ENCODE measurements around the gene CNTLN.
"Not testable (repeated sequence)": the region's sequence is repeated elsewhere in the genome, so short reads cannot be mapped to it uniquely, and the experiment has no call there.

The CNTLN gene

DNA sequence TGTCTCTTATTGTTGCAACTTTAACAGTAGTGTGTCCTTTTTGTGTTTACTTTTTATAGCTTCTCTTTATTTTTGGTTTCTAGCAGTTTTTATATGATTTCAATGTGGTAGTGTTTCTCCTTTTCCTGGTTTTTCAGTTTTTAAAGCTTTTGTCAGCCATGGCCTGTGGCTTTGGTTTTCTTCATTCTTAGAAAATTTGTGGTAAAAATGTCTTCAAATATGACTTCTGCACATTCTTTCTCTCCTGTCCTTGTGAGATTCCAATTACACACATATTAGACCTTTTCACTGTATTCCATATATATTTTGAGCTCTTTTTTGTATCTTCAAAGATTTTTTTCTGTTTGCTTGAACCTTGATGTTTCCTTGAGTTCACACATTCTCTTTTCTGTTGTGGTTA, 180.5 kb downstream of the CNTLN start:
- DNase-seq, result no peak

DNA sequence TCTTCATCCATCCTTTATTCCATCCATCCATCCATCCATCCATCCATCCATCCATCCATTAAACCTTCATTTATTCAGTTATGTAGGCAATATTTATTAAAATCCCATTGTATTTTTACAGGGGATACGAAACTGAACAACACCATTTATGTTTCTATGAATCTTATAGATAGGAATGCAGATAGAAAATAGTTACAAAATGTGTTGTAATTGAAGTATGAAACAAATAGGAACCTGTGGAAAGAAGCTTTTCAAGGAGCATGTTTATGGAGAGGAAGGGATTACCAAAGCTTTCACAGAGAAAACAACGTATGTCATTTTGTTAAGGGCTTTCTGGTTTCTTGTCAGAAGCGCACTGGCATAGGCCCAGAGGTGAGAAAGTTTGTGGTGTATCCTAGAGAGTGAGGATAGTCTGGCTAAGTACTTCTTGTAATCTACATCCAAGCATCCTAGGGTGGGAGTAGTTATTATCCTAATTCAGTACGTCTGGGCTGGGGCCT, 184.0 kb downstream of the CNTLN start:
- peak in 1 of 2 experiments; percentile 3 for DNase-seq

DNA sequence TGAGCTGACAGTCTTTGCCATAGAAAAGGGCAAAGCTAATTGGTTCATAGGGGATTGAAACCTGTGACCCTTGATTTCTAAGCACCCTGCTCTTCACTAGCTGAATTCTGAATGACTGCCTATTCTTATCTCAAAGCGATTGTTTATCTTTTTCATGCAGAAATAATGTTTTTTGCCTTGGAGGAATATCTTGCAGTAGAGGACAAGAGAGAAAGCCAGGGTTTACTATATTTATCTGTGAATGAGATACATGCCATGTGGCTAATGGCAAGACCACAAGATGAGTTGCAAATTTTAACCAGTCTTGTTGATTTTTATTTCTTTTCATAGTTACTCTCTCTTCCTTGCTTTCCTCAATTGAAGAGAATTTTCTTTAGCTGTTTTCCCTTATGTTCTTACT, 185.0 kb downstream of the CNTLN start:
- no peak for DNase-seq

DNA sequence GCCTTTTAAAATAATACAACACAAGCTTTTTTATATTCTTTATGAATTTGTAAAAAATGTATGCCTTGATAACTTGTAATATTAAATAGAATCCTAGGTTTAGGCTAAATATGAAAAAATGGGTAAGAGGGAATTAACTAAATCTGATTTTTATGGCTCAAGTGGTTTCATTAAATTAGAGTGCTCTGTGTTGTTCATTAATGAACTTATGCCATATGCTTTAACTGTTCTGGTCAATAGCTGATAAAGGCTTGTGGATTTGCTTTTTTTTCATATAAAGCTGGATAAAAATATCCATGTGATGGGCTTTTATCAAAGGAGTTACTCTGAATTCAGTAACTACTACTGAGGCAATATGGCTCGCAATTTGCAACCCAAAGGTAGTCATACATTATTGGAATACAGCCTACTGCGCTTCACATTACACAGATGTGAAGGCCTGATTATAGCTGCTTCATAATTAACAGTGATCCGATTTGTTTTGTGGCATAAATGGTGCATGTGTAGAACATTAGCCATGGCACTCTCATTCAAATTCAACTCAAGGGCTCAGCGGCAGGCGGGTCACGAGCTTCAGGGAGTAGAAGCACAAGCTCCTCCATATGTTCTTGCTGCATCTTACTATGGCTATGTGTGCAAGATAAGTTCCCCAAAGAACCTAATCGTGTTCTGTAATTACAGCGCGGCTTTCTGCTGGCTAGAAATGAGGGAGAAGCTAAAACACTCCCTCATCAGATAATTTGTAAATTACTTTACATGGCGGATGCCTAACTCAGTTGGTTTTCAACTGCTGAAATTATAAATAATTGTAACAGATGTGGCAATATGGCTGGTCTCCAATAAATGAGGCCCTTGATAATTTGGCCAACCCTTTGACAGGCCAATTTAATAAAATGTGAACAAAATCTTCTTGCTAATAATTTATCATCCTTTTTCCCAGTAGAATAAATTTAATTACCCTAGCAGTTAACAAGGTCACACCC, 188.3 kb downstream of the CNTLN start:
- DNase-seq, result peak; percentile 94 to 98

DNA sequence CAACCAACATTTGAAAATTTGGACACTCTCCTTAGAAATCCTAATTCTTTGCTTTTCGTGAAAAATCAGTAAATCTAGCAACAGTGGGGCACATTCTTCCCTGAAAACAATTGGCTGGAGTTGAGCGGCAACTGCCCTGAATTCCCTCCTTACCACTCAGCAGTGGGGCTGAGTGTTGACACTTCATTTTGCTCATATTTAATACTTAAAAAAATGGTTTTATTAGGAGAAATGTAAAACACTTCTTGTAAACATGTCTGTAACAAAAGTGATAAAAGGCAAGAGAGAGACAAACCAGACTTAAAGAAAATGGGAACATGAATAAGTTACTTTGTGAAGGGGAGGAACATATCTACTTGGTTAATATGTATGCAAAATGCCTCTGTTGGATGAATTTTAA, 193.5 kb downstream of the CNTLN start:
- no peak for DNase-seq

DNA sequence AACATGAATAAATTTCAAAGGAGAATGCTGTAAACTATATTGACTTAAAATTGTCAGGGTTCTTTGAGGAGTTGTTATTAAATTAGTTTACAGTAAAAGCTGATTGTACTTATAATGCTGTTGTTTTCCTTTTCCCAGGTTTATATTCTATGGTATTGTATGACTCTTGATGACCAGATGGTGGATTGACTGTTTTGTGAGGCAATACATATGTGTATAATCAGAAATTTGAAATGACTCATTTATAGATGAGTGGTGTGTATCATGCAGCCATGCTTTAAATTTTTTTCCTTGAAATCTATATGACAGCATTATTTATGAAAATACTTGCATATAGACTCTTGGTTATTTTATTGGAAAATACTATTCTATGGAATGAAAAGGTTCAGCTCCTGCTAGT, 195.3 kb downstream of the CNTLN start:
- DNase-seq, result peak in 1 of 2 experiments; percentile 56

DNA sequence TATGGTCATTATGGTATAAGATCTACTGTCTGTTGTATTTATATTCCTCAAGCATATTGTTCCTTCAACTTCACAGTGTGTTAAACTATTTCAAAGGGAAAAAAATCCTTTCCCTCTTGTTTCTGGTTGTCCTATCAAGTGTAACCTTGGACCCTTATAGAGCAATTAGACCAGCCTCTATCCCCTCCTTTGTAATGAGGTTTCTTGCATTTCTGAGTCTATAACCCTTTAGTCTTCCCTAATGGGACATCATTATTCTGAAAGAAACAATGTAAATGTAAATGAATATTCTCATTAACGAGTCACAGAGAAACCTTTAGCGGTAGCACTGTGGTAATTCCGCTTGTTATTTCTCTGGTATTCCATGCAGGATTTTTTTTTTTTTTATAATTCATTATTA, 197.3 kb downstream of the CNTLN start:
- peak in 1 of 2 experiments; percentile 12 for DNase-seq

DNA sequence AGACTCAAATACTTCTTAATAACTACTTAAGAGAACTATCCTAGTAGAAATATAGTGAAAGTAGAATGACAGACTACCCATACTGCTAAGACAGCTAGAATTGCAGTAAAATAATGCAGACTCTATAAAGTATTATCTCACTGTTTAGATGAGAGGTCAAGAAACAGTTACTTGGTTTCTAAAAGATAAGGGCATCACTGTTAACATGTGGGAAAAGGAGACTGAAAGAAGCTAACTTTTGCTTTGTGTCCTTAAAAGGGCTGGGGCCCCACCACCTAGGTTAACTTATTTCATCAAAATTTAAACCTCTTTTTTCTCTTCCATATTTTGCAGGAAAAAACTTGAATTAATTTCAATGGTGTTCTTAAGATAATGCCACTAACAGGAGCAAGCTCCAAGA, 204.3 kb downstream of the CNTLN start:
- no peak for DNase-seq

DNA sequence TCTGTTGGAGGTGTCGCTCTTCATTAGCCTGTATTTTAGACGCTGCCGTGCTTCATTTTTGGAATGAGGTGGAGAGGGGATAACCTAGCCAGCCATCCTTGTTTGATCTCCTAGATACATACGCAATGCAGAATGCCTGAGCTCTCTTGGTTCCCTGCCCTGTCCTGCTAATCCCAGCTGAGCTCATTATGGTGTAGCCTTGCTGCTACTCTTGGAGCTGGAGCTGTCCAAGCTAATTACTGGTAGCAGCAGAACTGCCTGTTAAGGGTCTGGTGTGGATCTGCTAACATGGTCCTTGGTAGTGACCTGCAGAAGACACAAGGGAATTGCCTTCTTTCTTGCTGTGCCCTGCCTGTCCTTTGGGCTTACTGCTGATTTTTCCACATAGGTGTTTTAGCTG, 207.9 kb downstream of the CNTLN start:
- peak; percentile 82 to 90 for DNase-seq

DNA sequence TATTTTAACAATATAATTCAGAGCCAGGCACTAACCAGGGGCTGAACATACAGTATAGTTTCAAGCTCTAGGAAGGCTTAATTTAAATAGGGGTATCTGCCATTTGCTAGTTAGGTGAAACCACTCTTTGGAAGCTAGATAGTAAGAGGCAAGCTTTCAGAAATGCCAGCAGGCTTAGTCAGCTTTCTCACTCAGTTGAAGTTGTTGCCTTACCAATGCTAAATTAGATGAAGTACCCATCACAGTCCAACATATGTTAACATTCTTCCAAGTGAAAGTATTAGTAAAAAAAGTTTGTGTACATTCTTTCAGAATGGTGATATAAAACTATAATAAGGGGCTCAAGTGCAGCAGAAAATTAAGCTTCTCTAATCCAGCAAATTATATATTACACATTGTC, 215.0 kb downstream of the CNTLN start:
- no peak for DNase-seq

DNA sequence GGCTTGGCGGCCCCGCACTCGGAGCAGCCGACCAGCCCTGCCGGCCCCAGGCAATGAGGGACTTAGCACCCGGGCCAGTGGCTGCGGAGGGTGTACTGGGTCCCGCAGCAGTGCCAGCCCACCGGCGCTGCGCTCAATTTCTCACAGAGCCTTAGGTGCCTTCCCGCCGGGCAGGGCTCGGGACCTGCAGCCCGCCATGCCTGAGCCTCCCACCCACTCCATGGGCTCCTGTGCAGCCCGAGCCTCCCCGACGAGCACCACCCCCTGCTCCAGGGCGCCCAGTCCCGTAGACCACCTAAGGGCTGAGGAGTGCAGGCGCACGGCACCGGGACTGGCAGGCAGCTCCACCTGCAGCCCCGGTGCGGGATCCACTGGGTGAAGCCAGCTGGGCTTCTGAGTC, 219.2 kb downstream of the CNTLN start:
- not testable (repeated sequence) for DNase-seq

DNA sequence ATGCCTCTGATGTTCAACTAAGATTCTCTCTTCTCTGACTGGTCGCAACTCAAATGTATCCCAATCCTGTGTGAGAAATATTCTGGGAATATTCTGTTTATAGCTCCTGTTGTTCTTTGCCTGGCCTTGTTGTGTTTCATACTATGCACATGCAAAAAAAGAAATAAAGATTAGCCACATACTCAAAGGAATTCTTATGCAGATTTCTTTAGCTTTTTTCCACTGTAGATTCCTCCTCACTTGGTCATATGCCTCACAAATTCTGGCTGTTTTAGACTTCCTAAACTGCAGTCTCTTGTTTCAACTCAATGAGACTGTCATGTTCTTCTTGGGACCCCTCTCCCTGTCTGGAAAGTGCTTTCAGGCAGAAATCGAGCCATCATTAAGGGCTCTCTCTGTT, 226.5 kb downstream of the CNTLN start:
- DNase-seq, result no peak

DNA sequence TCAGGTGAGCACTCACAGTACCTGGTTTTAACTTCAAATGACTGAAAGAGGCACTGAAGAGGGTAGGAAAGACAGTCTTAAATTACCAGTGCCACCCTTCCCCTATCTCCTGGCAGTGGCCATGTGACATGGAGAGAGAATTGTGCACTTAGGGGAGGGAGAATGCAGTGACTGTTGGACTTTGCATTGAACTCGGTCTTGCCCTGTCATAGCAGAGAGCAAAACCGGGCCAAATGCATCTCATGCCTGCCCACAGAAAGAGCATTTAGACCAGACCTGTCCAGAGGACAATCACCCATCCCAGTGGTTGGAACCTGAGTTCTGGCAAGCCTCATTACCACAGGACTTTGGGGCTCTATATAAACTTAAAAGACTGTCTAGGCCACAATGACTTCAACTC, 232.2 kb downstream of the CNTLN start:
- DNase-seq, result no peak

DNA sequence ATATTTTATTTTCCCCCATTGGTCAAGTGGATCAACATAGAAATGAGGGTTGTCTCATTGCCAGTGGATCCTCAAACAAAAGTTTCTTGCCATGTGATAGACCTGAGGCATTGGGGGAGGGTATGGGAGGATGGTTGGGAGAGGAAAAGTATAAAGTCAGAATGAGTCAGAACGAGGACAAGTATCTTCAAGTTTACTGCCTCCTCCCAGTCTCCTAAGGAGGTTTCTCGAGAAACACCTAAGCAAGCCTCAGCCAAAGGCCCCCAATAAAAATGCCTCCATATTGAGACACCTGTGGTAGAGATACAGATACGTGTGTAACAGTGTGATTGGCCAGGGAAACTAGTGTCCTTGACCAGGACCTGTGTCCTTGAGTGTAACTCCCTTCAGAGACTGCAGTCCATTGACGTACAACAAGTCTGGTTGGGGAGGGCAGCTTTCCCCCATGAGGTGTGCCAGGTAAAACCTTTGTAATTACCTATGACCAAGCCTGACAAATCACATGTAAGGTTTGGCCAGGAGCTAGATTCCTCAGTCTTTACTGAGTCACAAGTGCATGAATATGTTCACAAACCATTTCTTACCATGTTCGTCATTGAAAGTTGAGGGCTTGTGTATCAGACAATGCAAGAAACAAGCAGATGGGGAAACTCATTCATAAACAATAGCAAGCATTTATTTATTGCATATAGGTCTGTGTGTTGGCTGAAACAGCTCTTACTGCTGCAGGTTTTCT, 245.5 kb downstream of the CNTLN start:
- no peak for DNase-seq

DNA sequence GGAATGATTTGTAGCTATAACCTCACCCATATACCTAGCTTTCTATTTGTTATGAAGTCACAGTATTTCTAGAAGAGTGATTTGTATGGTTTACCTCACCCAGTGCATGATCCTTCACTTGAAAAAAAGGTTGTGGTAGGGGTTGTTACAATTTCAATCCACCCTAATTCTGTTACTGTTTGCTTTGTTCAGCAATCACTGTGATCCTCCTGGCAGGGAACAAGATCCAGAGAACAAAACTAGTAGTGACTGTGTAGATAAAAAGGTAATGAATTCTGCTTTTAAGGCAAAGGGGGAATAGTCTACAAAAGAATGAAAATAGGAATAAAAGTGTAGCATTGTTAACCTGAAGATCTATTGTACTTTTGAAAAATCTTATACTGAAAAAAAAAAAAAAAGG, 252.7 kb downstream of the CNTLN start:
- no peak for DNase-seq

DNA sequence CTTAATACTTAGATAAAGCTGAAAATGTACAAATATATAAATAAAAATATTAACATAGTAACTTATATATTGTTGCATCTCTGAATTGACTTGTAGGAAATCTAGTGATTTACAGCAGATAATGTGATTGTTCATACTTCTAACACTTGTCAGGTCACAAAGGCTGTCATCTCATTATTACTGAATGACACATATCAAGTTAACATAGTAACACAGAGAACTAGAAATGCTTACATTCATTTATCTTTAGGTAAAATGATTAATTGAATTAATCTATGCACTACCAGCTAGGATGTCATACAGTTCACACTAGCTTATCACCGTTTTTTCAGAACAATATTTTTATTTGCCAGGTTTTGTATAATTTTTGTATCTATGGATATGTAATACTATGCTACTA, 254.2 kb downstream of the CNTLN start:
- DNase-seq, result no peak

DNA sequence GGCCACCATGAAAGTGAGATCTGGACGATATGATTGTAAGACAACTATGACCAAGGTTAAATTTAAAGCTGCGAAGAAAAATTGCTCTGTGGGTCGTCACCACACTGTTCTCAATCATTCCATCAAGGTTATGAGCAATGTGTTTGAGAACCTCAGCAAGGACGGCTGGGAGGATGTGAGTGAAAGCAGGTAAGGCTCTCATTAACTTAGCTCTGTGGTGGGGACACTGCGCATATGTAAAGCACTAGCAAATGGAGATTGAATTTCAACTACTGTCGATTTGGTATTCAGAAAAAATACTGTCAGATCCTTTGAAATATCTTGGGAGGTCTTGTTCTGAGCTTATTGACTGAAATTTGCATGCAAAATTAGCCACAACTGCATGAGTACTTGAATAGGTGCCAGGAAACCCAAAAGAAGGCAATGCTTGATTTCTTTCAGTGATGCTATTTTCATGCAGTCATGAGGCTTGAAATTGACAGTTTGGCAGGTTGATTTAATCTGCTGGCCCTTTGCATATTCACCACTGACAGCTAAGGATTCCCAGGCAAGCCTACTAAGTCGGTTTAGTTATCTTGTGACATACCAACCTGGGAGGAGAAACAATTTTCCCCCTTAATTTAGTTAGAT, 260.2 kb downstream of the CNTLN start:
- no peak for DNase-seq

DNA sequence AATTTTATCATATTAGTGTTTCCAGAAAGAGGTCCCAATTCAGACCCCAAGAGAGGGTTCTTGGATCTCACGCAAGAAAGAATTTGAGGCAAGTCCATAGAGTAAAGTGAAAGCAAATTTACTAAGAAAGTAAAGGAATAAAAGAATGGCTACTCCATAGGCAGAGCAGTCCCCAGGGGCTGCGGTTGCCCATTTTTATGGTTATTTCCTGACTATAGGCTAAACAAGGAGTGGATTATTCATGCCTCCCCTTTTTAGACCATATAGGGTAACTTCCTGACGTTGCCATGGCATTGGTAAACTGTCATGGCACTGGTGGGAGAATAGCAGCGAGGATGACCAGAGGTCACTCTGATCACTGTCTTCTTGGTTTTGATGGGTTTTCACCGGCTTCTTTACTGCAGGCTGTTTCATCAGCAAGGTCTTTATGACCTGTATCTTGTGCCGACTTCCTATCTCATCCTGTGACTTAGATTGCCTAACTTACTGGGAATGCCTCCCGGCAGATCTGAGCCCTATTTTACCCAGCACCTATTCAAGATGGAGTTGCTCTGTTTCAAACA, 262.4 kb downstream of the CNTLN start:
- not testable (repeated sequence) for DNase-seq

DNA sequence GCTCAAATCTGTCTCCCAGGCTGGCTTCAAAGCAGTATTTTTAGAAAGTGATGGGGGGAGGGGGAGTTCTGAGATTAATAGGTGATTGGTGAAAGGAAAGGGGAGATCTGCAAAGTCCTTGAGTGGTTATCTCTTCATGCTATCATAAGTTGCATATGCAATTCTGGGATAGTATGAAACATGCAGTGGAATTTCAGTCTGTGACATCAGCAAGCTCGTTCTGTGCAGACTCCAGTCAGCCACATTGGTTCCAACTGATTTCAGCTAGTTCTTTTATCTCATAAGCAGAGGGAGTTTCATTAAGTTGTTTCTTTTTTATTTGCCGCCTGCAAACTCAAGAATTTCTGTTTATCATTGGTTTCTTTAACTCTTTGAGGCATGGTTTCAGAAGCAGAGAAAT, 263.5 kb downstream of the CNTLN start:
- no peak for DNase-seq

DNA sequence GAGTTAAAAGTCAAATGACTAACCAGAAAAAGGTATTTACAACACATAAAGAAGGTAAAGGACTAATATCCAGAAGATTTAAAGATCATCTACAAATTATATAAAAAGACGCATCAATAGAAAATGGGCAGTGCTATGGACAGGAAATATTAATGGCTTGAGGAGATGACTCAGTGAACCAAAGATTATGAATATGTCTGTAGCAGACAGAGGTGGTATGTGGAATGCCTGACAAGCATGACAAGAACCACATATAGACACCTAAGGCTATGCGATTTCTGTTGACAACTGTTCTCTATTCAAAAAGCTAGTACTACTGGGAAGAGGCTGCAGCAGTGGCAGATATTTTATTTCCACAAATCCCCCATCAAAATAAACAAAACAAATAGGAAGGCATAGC, 267.0 kb downstream of the CNTLN start:
- no peak for DNase-seq

DNA sequence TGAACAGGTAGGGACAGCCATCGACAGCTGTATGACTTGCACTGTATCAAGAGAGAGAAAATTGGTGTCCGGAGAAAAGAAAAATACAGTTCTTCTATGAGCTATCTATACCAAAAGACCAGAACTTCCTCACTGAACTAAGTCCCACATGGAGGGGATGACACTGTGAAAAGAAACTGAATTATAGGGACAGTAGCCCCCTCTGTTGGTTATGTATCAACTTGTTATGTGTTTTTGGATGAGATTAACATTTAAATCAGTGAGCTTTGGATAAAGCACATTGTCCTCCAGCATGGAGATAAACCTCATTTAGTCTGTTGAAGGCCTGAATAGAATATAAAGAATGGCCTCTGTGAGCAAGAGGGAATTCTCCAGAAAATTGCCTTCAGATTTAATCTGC, 267.5 kb downstream of the CNTLN start:
- DNase-seq, result peak; percentile 5 to 40

DNA sequence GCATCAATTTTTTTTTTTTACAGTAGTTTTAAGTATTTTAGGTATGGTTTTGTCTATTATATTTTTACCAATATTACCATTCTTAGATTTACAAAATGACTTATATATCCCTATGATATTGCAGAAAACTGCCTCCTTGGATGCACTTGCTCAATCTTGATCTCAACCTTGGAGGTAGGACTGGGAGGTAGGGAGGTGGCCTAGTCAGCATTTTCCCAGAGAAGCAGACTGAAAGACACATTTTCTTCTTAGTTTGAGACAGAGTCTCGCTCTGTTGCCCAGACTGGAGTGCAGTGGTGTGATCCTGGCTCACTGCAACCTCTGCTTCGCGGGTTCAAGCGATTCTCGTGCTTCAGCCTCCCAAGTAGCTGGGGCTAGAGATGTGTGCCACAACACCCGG, 268.7 kb downstream of the CNTLN start:
- no peak for DNase-seq

DNA sequence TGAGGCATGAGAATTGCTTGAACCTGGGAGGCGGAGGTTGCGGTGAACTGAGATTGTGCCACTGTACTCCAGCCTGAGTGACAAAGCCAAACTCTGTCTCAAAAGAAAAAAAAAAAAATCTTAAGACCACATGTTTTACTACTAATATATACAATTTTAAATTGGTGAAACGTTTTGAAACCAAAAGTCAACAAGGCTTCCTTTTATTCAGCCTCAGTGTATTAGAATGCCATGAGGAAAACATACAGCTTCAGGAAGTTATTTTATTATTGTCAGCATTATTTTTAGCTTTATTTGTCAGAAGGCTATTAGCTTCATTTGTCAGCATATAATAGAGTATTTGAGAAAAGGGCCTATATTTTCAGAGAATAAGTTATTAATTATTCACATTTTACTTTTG, 280.1 kb downstream of the CNTLN start:
- no peak for DNase-seq

All from NCI-H524 (cell line).